Parathyroid adenoma (tissue), 2 donors: ENCODE results near the gene TMEM205.

ENCODE experiments used
- H2AFZ ChIP-seq: fragments of 300-600 bp; sonication (generic); one replicate; pipeline ENCODE4 v1.7.0; 2017; ENCODE audit warnings: antibody characterized with exemption, mild to moderate bottlenecking
- H3K27ac ChIP-seq: fragments of 300-600 bp; sonication (generic); one replicate; pipeline ENCODE4 v1.7.0; 2017
- H3K27me3 ChIP-seq: fragments of 300-600 bp; sonication (generic); one replicate; pipeline ENCODE4 v1.7.0; 2017; ENCODE audit warnings: low read length; ENCODE audit not compliant: control insufficient read depth, insufficient read depth
- H3K36me3 ChIP-seq: fragments of 300-600 bp; sonication (generic); one replicate; pipeline ENCODE4 v1.7.0; 2017; ENCODE audit warnings: low read length; ENCODE audit not compliant: control insufficient read depth, insufficient read depth
- H3K4me1 ChIP-seq: fragments of 300-600 bp; sonication (generic); one replicate; pipeline ENCODE4 v1.7.0; 2017; ENCODE audit warnings: control low read depth
- H3K4me2 ChIP-seq: fragments of 300-600 bp; sonication (generic); one replicate; pipeline ENCODE4 v1.7.0; 2017; ENCODE audit warnings: low read length
- H3K4me3 ChIP-seq: fragments of 300-600 bp; sonication (generic); one replicate; pipeline ENCODE4 v1.7.0; 2017; ENCODE audit warnings: low read depth, low read length
- H3K79me2 ChIP-seq: fragments of 300-600 bp; sonication (generic); one replicate; pipeline ENCODE4 v1.7.0; 2017; ENCODE audit warnings: control low read depth
- H3K9ac ChIP-seq: fragments of 300-600 bp; sonication (generic); one replicate; pipeline ENCODE4 v1.7.0; 2017; ENCODE audit warnings: mild to moderate bottlenecking
- H3K9me3 ChIP-seq: fragments of 300-600 bp; sonication (generic); one replicate; pipeline ENCODE4 v1.7.0; 2017; ENCODE audit warnings: low read length; ENCODE audit not compliant: control insufficient read depth
- TF ChIP-seq, protein P1 (sequence below): fragments of 300-600 bp; sonication (generic); IDR thresholded peaks from one replicate; pipeline ENCODE4 v1.7.0; 2017; ENCODE audit warnings: antibody characterized with exemption, mild to moderate bottlenecking
- donor health status: primary hyperparathyroidism.

The TMEM205 gene

DNA sequence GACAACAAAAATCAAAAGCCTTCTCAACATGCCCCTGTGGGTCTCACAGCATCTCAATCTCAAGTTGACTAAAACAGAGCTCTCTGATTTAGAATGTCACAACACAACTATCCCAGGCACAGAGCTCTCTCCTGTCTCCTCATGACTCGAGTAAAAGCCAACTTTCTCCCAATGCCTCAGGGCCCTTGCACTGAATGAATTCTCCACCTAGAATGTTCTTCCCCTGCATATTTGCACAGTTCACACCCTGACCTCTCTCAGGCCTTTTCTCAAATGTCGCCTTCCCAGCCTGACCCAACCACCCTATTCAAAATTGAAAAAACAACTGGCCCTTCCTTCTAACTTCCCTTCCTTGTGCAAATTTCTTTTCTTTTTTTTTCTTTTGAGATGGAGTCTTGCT, 24.7 kb upstream of the TMEM205 start:
- Histone ChIP-seq H3K79me2 (no peaks in the 10 kb centered on the region), H3K4me3 (no peak overlapping the region), H3K27me3 (no peaks in the 10 kb centered on the region), H3K27ac (no peak overlapping the region), H3K9me3 (no peaks in the 10 kb centered on the region), H3K9ac (no peak overlapping the region), H3K4me2 (no peak overlapping the region), H2AFZ (no peak overlapping the region), H3K36me3 (no peaks in the 10 kb centered on the region), H3K4me1 (peaks cover 12% of the 10 kb centered on the region)
- TF ChIP-seq, protein P1, sequence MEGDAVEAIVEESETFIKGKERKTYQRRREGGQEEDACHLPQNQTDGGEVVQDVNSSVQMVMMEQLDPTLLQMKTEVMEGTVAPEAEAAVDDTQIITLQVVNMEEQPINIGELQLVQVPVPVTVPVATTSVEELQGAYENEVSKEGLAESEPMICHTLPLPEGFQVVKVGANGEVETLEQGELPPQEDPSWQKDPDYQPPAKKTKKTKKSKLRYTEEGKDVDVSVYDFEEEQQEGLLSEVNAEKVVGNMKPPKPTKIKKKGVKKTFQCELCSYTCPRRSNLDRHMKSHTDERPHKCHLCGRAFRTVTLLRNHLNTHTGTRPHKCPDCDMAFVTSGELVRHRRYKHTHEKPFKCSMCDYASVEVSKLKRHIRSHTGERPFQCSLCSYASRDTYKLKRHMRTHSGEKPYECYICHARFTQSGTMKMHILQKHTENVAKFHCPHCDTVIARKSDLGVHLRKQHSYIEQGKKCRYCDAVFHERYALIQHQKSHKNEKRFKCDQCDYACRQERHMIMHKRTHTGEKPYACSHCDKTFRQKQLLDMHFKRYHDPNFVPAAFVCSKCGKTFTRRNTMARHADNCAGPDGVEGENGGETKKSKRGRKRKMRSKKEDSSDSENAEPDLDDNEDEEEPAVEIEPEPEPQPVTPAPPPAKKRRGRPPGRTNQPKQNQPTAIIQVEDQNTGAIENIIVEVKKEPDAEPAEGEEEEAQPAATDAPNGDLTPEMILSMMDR = no peak

DNA sequence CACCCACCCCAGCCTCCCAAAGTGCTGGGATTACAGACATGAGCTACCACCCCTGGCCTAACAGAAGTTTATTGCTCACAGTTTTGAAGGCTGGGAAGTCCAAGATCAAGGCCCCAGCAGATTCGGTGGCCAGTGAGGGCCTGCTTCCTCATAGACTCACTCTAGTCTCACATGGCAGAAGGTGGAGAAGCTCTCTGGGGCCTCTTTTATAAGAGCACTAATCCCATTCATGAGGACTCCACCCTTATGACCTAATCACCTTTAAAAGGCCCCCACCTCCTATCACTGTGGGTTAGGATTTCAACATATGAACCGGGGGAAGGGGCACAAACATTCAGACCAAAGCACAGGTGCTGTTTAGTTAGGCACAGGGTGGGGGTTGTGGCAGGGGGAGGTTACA, 21.5 kb upstream of the TMEM205 start:
- no peak overlapping the region for H2AFZ ChIP-seq
- H3K9me3 ChIP-seq = no peaks in the 10 kb centered on the region
- H3K27ac ChIP-seq = no peak overlapping the region
- no peaks in the 10 kb centered on the region for H3K27me3 ChIP-seq
- H3K79me2 ChIP-seq = no peaks in the 10 kb centered on the region
- H3K4me1 ChIP-seq = no peaks in the 10 kb centered on the region
- TF ChIP-seq, protein P1 = no peak
- H3K36me3 ChIP-seq = no peaks in the 10 kb centered on the region
- H3K4me2 ChIP-seq = no peak overlapping the region
- no peak overlapping the region for H3K9ac ChIP-seq
- no peak overlapping the region for H3K4me3 ChIP-seq

DNA sequence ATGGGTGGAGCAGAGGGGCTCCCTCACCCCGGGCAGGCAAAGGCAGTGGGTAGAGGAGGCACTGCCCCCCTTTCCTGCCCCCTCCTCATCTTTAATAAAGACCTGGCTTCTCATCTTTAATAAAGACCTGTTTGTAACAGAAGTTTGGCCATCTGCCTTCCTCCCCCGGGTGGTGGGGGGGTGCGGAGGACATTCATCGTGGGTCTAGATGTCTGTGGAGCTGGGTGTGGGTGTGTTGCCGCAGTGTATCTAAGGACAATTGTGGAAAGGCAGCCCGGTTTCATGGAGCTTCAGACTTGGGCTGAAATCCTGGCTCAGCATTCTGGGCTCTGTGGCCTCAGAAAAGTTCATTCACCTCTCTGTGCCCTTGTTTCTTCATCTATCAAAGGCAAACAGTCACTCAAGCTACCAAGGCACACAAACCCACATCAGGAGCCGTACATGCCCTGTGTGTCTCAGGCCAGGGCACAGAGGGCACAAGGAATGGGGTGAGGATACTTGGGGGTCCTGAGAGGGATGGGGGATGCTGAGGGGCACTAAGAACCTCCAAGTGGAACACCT, 19.6 kb upstream of the TMEM205 start:
- Histone ChIP-seq H3K27ac (no peak overlapping the region), H3K9me3 (no peaks in the 10 kb centered on the region), H3K9ac (no peak overlapping the region), H3K36me3 (no peaks in the 10 kb centered on the region), H3K27me3 (no peaks in the 10 kb centered on the region), H2AFZ (no peak overlapping the region), H3K4me2 (no peak overlapping the region), H3K79me2 (no peaks in the 10 kb centered on the region), H3K4me3 (no peak overlapping the region), H3K4me1 (no peaks in the 10 kb centered on the region)
- TF ChIP-seq, protein P1 = no peak

DNA sequence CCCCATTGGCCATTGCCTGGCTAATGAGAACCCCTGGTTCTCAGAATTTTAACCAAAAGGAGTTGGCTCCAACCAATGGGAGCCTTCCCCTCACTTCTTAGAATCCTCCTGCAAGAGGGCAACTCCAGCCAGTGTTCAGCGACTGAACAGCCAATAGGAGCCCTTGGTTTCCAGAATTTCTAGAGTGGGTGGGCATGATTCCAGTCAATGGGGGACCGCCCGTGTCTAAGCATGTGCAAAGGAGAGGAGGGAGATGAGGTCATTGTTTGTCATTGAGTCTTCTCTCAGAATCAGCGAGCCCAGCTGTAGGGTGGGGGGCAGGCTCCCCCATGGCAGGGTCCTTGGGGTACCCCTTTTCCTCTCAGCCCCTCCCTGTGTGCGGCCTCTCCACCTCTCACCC, 18.9 kb upstream of the TMEM205 start:
- TF ChIP-seq, protein P1 = no peak
- Histone ChIP-seq H3K4me3 (no peak overlapping the region), H3K36me3 (no peaks in the 10 kb centered on the region), H3K79me2 (no peaks in the 10 kb centered on the region), H3K9ac (no peak overlapping the region), H3K27me3 (no peaks in the 10 kb centered on the region), H3K27ac (no peak overlapping the region), H3K9me3 (no peaks in the 10 kb centered on the region), H2AFZ (no peak overlapping the region), H3K4me1 (no peaks in the 10 kb centered on the region), H3K4me2 (no peak overlapping the region)

DNA sequence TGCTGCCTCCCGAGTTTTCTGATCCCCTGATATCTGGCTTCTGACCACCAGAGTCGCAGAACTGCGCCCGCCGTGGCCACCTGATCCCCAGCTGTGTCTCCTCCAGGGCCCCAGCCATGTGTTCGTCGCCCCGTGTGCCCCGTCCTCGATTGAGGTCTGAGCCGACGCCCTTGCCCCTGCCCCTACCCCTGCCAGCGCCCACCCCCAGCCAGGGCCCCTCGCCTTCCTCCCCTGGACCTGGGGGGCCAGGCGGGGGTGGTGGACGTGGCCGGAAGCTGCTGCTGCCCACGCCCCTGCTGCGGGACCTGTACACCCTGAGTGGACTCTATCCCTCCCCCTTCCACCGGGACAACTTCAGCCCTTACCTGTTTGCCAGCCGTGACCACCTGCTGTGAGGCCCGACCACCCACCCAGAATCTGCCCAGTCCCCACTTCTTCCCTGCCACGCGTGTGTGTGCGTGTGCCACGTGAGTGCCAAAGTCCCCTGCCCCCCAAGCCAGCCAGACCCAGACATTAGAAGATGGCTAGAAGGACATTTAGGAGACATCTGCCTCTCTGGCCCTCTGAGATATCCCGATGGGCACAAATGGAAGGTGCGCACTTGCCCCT, 18.3 kb upstream of the TMEM205 start:
- Histone ChIP-seq H3K4me3 (no peak overlapping the region), H3K27ac (no peak overlapping the region), H3K79me2 (no peaks in the 10 kb centered on the region), H2AFZ (no peak overlapping the region), H3K36me3 (no peaks in the 10 kb centered on the region), H3K27me3 (no peaks in the 10 kb centered on the region), H3K9me3 (no peaks in the 10 kb centered on the region), H3K4me1 (no peaks in the 10 kb centered on the region), H3K4me2 (no peak overlapping the region), H3K9ac (no peak overlapping the region)
- TF ChIP-seq, protein P1 = no peak
